Stimulated activated CD4-positive, alpha-beta T cell treated with anti-CD3 and anti-CD28 coated beads, Interleukin-12 subunit alpha, Interleukin-12 subunit beta, amount 100 ng/mL, for 24 hours (primary cell): ENCODE measurements around the gene RHOH.
"Not testable (repeated sequence)": the region's sequence is repeated elsewhere in the genome, so short reads cannot be mapped to it uniquely, and the experiment has no call there.

Experiments used
- DNase-seq, 2 experiments: peaks; one replicate each; pipeline ENCODE4 v3.0.0-alpha.2; 2020; ENCODE audit warnings: low read depth in 2 of 2

The RHOH gene

DNA sequence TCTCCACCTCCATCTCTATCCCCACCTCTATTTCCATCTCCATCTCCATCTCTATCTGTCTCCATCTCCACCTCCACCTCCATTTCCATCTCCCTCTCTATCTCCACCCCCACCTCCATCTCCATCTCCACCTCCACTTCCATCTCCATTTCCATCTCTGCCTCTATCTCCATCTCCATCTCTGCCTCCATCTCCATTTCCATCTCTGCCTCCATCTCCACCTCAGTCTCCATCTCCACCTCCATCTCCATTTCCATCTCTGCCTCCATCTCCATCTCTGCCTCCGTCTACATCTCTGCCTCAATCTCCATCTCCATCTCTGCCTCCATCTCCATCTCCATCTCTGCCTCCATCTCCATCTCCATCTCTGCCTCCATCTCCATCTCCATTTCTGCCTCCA is 97.5 kb downstream of the RHOH start:
- DNase-seq = no peak

DNA sequence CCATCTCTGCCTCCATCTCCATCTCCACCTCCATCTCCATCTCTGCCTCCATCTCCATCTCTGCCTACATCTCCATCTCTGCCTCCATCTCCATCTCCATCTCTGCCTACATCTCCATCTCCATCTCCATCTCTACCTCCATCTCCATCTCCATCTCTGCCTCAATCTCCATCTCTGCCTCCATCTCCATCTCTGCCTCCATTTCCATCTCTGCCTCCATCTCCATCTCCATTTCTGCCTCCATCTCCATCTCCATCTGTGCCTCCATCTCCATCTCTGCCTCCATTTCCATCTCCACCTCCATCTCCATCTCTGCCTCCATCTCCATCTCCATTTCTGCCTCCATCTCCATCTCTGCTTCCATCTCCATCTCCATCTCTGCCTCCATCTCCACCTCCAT is 98.2 kb downstream of the RHOH start:
- DNase-seq = not testable (repeated sequence)

DNA sequence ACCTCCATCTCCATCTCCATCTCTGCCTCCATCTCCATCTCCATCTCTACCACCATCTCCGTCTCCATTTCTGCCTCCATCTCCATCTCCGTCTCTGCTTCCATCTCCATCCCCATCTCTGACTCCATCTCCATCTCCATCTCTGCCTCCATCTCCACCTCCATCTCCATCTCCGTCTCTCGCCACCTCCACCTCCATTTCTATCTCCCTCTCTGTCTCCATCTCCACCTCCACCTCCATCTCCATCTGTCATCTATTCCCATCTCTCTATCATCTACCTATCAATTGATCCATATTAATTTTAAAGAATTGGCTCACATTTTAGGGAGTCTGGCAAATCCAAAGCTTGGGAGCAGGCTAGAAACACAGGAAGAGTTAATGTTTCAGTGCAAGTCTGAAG is 98.7 kb downstream of the RHOH start:
- DNase-seq = no peak
